Measurements from ENCODE around the gene IDE. TPM values are rescaled to one million over a fixed set of nuclear protein-coding genes. Genes with fewer than 3 reads are reported as not detected.

IDE gene
- total RNA-seq, 4 donors from 2014 or later = 22.6 to 59.7 (median 43.0) TPM

- no peaks in the 10 kb centered on the region for H3K27me3 ChIP-seq
- no peak overlapping the region for H3K27ac ChIP-seq
- no peak overlapping the region for H3K4me3 ChIP-seq
- no peaks in the 10 kb centered on the region for H3K4me1 ChIP-seq
- intact Hi-C loops (cut with DNase I; ENCODE audit: low total_unique reads) = no loop called here
- H3K9me3 ChIP-seq = no peaks in the 10 kb centered on the region
- no peak for DNase-seq
- no peaks in the 10 kb centered on the region for H3K36me3 ChIP-seq
- TF ChIP-seq CTCF (IDR thresholded peaks at IDR 0.05) = no peak
- TF ChIP-seq POLR2A (IDR thresholded peaks at IDR 0.05) = no peak
These were observed 80.5 kb downstream of the IDE start for GRCh38 chr10:92493362-92493761.

- no peaks in the 10 kb centered on the region for H3K36me3 ChIP-seq
- intact Hi-C loops (cut with DNase I; ENCODE audit: low total_unique reads) = no loop called here
- TF ChIP-seq CTCF (IDR thresholded peaks at IDR 0.05) (no peak), POLR2A (IDR thresholded peaks at IDR 0.05) (no peak)
These were observed 81.1 kb downstream of the IDE start for GRCh38 chr10:92492748-92493240.

GRCh38 chr10:92490387-92490786 lies 83.5 kb downstream of the IDE start:
- no peaks in the 10 kb centered on the region for H3K4me1 ChIP-seq
- H3K4me3 ChIP-seq = no peak overlapping the region
- intact Hi-C loops (cut with DNase I; ENCODE audit: low total_unique reads) = no loop called here
- H3K27ac ChIP-seq = no peak overlapping the region
- H3K36me3 ChIP-seq = no peaks in the 10 kb centered on the region
- TF ChIP-seq CTCF (IDR thresholded peaks at IDR 0.05) = no peak
- no peak for TF ChIP-seq POLR2A (IDR thresholded peaks at IDR 0.05)
- no peaks in the 10 kb centered on the region for H3K27me3 ChIP-seq
- DNase-seq = no peak
- H3K9me3 ChIP-seq = no peaks in the 10 kb centered on the region

More at GRCh38 chr10:92492748-92493240, 81.1 kb downstream of the IDE start:
- Histone ChIP-seq H3K27me3 (no peaks in the 10 kb centered on the region), H3K27ac (no peak overlapping the region), H3K4me3 (no peak overlapping the region), H3K4me1 (no peaks in the 10 kb centered on the region), H3K9me3 (no peaks in the 10 kb centered on the region)
- DNase-seq = no peak

GRCh38 chr10:92486637-92487036 lies 87.3 kb downstream of the IDE start:
- no peak overlapping the region for H3K4me3 ChIP-seq
- intact Hi-C loops (cut with DNase I; ENCODE audit: low total_unique reads) = no loop called here
- no peaks in the 10 kb centered on the region for H3K4me1 ChIP-seq
- DNase-seq = no peak
- H3K27ac ChIP-seq = no peak overlapping the region
- no peaks in the 10 kb centered on the region for H3K27me3 ChIP-seq
- no peak for TF ChIP-seq POLR2A (IDR thresholded peaks at IDR 0.05)
- no peak for TF ChIP-seq CTCF (IDR thresholded peaks at IDR 0.05)
- no peaks in the 10 kb centered on the region for H3K9me3 ChIP-seq
- H3K36me3 ChIP-seq = no peaks in the 10 kb centered on the region

- Histone ChIP-seq H3K4me3 (no peak overlapping the region), H3K9me3 (no peaks in the 10 kb centered on the region), H3K27ac (no peak overlapping the region), H3K4me1 (no peaks in the 10 kb centered on the region), H3K36me3 (no peaks in the 10 kb centered on the region), H3K27me3 (no peaks in the 10 kb centered on the region)
- no peak for DNase-seq
- TF ChIP-seq POLR2A (IDR thresholded peaks at IDR 0.05) = no peak
- no peak for TF ChIP-seq CTCF (IDR thresholded peaks at IDR 0.05)
- intact Hi-C loops (cut with DNase I; ENCODE audit: low total_unique reads) = no loop called here
These were observed 90.4 kb downstream of the IDE start for GRCh38 chr10:92483539-92483938.

Data from uterus (tissue), 4 donors.